Esophagus muscularis mucosa (tissue), 3 donors: ENCODE results near the gene SPOCK3.

Experiments
- CTCF ChIP-seq, 3 experiments: fragments of 200-600 bp in 2 of 3; fragments of 450-650 bp in 1 of 3; sonication (generic) in 2 of 3; IDR thresholded peaks; one replicate each; pipeline ENCODE4 v1.5.1; 2017 to 2019; ENCODE audit warnings: antibody characterized with exemption in 3 of 3, mild to moderate bottlenecking in 2 of 3, moderate library complexity in 1 of 3
- POLR2A ChIP-seq: fragments of 450-650 bp; IDR thresholded peaks from one replicate; pipeline ENCODE4 v1.6.1; 2017; ENCODE audit warnings: antibody characterized with exemption, moderate library complexity, mild to moderate bottlenecking, low read depth

- TF ChIP-seq POLR2A (no peak), CTCF (IDR thresholded peaks at IDR 0.05) (no peak)
Observed at GRCh38 chr4:166977596-166977995, 256.7 kb downstream of the SPOCK3 start.
